DMS53 (cell line): ENCODE data around the gene SCPEP1.

ENCODE experiments used
- DNase-seq: peaks from one replicate; lab custom pipeline; 2025; lab: John Stamatoyannopoulos, UW

SCPEP1 gene

GRCh38 chr17:57043276-57043675 is 65.3 kb downstream of the SCPEP1 start:
- no peak for DNase-seq

GRCh38 chr17:57044976-57045867 is 67.3 kb downstream of the SCPEP1 start:
- peak; percentile 46 for DNase-seq

GRCh38 chr17:57045868-57046704 is 68.2 kb downstream of the SCPEP1 start:
- DNase-seq, result peak; percentile 68

GRCh38 chr17:57046749-57047148 is 68.8 kb downstream of the SCPEP1 start:
- peak; percentile 55 for DNase-seq

- no peak for DNase-seq
Measured at GRCh38 chr17:57048096-57048495, 70.2 kb downstream of the SCPEP1 start.

- DNase-seq, result no peak
Measured at GRCh38 chr17:57050306-57050705, 72.4 kb downstream of the SCPEP1 start.

- DNase-seq, result peak; percentile 51
Measured at GRCh38 chr17:57051886-57052361, 74.0 kb downstream of the SCPEP1 start.
